Measurements from ENCODE around the gene STEAP3. TPM values are rescaled to one million over a fixed set of nuclear protein-coding genes. Genes with fewer than 3 reads are reported as not detected.

Gene STEAP3
- total RNA-seq, 4 donors from 2014 or later: 5.5 to 19.8 (median 8.1) TPM

- WGBS, 2 donors: 86 to 89% methylated on average over 12 of the region's 12 CpGs
- Histone ChIP-seq H3K27me3 (no peaks in the 10 kb centered on the region), H3K36me3 (no peaks in the 10 kb centered on the region), H3K9me3 (no peaks in the 10 kb centered on the region), H3K4me1 (no peaks in the 10 kb centered on the region), H3K27ac (no peak overlapping the region), H3K4me3 (no peak overlapping the region)
- no peak for DNase-seq (ENCODE audit: low spot score in 2 of 2)
- TF ChIP-seq CTCF (IDR thresholded peaks at IDR 0.05): no peak
- no peak for TF ChIP-seq POLR2A (IDR thresholded peaks at IDR 0.05)
- no peak for TF ChIP-seq EP300 (IDR thresholded peaks at IDR 0.05)
Observed at GRCh38 chr2:119177171-119177837, 46.3 kb upstream of the STEAP3 start.

GRCh38 chr2:119177838-119178190 is 45.8 kb upstream of the STEAP3 start:
- no peak for TF ChIP-seq CTCF (IDR thresholded peaks at IDR 0.05)
- no peak for TF ChIP-seq EP300 (IDR thresholded peaks at IDR 0.05)
- TF ChIP-seq POLR2A (IDR thresholded peaks at IDR 0.05): no peak
- WGBS, 2 donors: 51 to 56% methylated on average over 4 of the region's 4 CpGs
- H3K4me3 ChIP-seq: no peak overlapping the region
- H3K27me3 ChIP-seq: no peaks in the 10 kb centered on the region
- no peak overlapping the region for H3K27ac ChIP-seq
- H3K9me3 ChIP-seq: no peaks in the 10 kb centered on the region
- DNase-seq (ENCODE audit: low spot score in 2 of 2): no peak
- no peaks in the 10 kb centered on the region for H3K4me1 ChIP-seq
- no peaks in the 10 kb centered on the region for H3K36me3 ChIP-seq

GRCh38 chr2:119178776-119179175 is 44.9 kb upstream of the STEAP3 start:
- H3K27me3 ChIP-seq: no peaks in the 10 kb centered on the region

GRCh38 chr2:119179202-119179601 is 44.4 kb upstream of the STEAP3 start:
- no peaks in the 10 kb centered on the region for H3K4me1 ChIP-seq
- no peaks in the 10 kb centered on the region for H3K27me3 ChIP-seq
- TF ChIP-seq POLR2A (IDR thresholded peaks at IDR 0.05): no peak
- TF ChIP-seq EP300 (IDR thresholded peaks at IDR 0.05): no peak
- no peak for TF ChIP-seq CTCF (IDR thresholded peaks at IDR 0.05)
- 66 to 71% methylated on average over 2 of the region's 2 CpGs for WGBS, 2 donors
- H3K36me3 ChIP-seq: no peaks in the 10 kb centered on the region
- DNase-seq (ENCODE audit: low spot score in 2 of 2): no peak
- H3K4me3 ChIP-seq: no peak overlapping the region
- no peak overlapping the region for H3K27ac ChIP-seq
- no peaks in the 10 kb centered on the region for H3K9me3 ChIP-seq

More at GRCh38 chr2:119178776-119179175, 44.9 kb upstream of the STEAP3 start:
- H3K9me3 ChIP-seq: no peaks in the 10 kb centered on the region
- H3K4me3 ChIP-seq: no peak overlapping the region
- DNase-seq (ENCODE audit: low spot score in 2 of 2): no peak
- no peak overlapping the region for H3K27ac ChIP-seq
- TF ChIP-seq POLR2A (IDR thresholded peaks at IDR 0.05) (no peak), CTCF (IDR thresholded peaks at IDR 0.05) (no peak), EP300 (IDR thresholded peaks at IDR 0.05) (no peak)
- H3K4me1 ChIP-seq: no peaks in the 10 kb centered on the region
- no peaks in the 10 kb centered on the region for H3K36me3 ChIP-seq
- 86 to 98% methylated on average over 6 of the region's 6 CpGs for WGBS, 2 donors

DNA sequence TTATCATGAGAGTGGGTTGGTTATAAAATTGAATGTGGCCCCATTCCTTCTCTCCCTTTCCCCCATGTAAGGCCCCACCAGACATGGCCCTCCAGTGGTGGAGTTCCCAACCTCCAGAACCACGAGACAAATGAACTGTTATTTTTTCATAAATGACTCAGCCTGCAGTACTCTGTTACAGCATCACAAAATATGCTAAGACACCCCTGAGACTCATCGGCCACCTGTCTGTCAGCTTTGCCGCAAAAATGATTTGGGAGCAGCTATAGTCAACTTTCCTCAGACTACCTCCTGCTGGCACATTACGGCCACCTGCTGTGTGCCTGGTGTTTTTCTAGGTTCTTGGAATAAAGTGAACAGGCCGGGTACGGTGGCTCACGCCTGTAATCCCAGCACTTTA is 43.6 kb upstream of the STEAP3 start:
- H3K27ac ChIP-seq: no peak overlapping the region

More for the DNA sequence above, 43.6 kb upstream of the STEAP3 start:
- H3K4me1 ChIP-seq: no peaks in the 10 kb centered on the region
- TF ChIP-seq EP300 (IDR thresholded peaks at IDR 0.05) (no peak), POLR2A (IDR thresholded peaks at IDR 0.05) (no peak), CTCF (IDR thresholded peaks at IDR 0.05) (no peak)
- no peaks in the 10 kb centered on the region for H3K27me3 ChIP-seq
- WGBS, 2 donors: 77 to 91% methylated on average over 7 of the region's 7 CpGs
- H3K4me3 ChIP-seq: no peak overlapping the region
- H3K36me3 ChIP-seq: no peaks in the 10 kb centered on the region
- no peak for DNase-seq (ENCODE audit: low spot score in 2 of 2)
- no peaks in the 10 kb centered on the region for H3K9me3 ChIP-seq
